NCI-H2107 (cell line): ENCODE results near the gene RGS7.
"Not testable (repeated sequence)": the region's sequence is repeated elsewhere in the genome, so short reads cannot be mapped to it uniquely, and the experiment has no call there.

Experiments used
- DNase-seq: peaks from one replicate; lab custom pipeline; 2025; lab: John Stamatoyannopoulos, UW

The RGS7 gene

DNA sequence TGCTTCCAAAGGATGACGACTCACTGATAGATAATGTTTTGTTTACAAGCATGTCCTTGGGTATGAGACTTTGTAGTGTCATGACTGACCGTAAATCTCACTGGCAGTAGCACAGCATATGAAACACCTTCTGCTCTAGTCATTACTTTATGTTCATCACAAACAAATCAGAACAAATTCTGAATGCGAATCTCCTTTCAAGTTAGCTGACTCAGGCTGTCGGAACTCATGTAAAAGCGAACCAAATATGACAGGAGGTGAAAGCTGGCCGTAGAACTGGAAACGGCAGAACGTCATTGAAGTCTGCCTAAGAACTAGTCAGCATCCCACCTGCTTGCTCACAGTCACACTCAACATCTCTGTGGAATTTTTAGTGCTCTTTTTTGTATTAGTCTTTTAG, 143.9 kb downstream of the RGS7 start:
- DNase-seq, result no peak

DNA sequence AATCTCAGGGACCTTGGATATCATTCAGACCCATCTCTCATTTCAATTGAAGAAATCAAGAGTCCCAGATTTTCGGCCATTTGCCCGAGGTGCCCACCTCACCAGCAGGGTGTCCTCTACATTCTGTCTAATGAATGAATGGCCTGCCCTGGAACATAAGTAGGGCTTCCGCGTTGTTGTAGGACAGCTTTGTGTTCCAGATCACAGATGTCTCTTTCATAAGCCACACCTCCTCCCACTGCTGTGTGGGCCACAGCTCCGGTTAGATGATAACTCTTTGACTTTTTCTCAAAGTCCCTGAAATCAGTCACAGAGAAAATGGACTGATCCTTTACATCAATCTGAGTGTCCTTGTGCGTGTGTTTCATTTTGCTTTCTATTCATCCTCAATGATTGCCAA, 144.4 kb downstream of the RGS7 start:
- DNase-seq, result no peak

DNA sequence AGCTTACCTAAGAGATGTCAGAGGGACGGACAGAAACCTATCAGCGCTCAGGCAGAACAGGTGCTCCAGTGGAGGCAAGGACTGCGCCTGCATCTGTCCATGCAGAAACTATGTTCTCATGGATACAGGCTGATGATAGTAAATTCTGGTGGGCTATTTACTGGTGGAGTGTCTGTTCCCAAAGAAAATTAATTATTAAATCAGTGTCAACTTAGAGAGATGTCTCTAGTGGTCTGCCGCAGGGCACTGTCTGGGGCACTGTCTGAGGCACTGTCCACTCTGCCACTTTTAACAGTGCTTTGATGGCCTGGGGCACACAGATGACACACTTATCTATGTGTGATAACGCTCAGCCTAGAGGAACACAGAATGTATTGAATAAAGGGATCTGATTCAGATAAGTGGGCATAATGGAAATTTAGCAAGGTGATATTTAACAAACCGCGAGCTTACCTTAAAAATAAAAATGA, 148.1 kb downstream of the RGS7 start:
- no peak for DNase-seq

DNA sequence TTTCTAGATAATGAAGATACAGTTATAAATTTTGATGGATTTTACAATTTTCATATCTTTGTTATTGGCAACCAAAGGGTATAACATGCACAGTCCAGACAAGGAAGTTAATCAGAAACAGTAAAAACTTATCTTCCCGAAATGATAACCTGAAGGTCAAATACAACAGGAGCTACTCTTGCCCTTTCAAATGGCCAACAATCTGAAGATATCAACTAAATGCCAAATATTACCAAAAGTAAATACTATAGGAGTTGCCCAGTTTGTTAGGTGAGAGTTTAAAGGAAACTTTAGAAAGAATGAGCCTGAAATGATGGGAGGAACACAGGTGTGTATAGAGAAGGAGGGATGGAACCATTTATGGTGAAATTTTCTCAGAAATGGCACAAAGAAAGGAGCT, 153.2 kb downstream of the RGS7 start:
- DNase-seq, result no peak

DNA sequence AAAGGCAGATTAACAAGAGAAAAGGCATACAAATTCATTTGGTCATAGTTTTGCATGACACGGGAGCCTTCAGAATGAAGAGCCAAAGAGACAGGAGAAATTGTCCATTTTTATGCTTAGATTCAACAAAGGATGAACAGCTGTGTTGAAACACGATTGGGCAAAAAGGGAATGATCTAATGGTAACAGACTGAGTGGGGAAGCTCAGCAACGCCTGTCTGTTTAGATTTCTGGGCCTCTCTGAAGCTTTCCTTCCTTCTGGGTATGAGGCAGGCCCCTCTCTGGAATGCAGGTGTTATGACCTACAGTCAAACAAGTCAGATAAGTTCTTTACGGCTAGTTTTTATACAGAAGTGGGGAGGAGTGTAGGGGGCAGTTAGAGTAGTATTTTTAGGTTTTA, 154.6 kb downstream of the RGS7 start:
- no peak for DNase-seq

DNA sequence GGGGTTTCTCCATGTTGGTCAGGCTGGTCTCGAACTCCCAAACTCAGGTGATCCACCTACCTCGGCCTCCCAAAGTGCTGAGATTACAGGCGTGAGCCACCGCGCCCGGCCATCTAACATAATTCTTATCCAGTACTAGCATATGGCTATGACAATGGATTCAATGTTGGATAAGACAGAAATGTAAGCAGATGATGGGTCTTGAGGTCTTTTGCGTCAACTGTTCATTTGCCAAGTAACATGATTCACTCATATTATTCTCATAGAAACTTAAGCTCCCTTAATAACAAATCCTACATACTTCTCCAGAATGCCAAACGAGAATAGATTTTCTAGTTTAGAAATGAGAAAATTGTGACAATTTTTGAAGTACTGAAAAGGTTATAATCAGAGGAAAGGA, 170.3 kb downstream of the RGS7 start:
- no peak for DNase-seq

DNA sequence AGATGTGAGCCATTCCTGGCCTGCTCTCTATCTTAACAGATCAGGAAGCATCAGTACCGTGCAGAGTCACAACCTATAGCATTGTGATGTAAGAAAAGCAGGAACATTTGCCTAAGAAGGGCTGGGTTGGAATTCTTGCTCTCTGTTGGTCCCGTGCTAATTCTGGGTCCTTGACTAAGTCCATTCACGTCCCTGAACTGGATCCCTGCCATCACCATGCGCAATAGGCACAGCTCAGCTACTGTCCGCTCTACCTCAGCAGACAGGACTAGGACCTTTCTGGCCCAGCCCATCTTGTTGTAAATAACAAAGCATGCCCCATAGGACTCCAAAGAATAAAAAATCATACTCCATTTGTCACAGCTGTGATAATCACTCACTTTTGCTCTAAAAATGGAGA, 175.0 kb downstream of the RGS7 start:
- no peak for DNase-seq

DNA sequence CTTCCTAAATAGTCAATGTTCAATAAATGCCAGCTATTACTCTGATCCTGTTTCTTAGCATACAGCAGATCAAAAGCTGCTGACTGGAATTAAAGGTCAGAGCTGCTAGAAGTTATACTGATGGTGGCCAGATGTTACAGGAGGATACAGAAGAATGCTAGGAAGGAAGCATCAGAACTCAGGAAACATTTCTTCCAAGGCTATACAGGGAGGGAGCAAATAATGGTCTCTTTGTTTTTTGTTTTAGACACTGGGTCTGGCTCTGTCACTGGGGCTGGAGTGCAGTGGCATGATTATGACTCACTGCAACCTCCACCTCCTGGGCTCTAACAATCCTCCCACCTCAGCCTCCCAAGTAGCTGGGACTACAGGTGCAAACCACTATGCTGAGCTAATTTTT, 175.5 kb downstream of the RGS7 start:
- no peak for DNase-seq

DNA sequence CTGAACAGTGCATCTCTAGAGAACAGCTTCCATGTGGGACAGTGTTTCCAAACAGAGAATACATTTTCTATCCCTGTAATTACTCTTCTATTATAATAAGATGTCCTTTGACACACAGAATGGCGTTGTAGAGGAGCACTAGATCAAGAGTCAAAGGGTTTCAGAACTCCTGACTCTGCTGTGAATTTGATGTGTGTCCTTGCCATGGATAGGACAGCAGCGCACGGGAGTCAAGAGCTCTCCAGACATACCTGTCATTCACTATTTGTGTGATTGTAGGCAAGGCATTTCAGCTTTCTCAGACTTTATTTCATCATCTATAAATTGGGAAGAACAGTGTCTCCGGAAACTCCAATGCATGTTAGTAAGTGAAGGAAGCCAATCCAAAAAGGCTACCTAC, 176.4 kb downstream of the RGS7 start:
- DNase-seq, result no peak

DNA sequence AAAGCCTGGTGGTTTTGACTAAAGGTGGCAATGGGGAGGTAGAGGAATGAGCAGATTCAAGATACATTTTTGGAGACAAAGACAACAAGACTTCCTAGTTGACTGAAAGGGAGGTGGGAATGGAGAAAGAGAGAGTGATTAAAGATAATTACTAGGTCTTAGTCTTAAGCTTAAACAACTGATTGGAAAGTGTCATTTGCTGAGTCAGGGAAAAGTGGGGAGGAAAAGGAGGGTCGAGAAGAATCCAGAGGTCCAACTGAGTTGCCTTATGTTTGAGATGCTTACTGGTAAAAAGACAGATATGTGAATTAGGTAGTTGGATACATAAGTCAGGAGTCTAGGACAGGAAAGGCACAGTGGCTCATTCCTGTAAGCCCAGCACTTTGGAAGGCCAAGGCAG, 179.3 kb downstream of the RGS7 start:
- DNase-seq, result no peak

DNA sequence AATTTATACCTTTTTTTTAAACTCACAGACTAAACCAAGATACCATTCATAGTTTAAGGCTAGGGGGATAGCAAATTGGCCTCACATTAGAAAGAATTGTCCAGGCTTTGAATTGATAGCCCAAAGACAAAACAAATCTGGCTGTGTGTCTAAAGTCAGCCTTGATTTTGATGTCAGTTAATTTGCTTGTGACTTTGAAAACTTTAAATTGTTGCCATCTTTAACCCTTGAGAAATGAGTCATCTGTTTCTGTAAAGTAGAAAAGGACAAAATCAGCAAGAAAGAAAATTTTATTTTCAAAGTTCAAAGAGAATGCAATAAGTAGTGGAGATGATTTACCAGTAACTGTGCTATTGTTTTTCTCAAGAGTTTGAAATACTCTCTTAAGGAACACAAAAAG, 184.5 kb downstream of the RGS7 start:
- no peak for DNase-seq

DNA sequence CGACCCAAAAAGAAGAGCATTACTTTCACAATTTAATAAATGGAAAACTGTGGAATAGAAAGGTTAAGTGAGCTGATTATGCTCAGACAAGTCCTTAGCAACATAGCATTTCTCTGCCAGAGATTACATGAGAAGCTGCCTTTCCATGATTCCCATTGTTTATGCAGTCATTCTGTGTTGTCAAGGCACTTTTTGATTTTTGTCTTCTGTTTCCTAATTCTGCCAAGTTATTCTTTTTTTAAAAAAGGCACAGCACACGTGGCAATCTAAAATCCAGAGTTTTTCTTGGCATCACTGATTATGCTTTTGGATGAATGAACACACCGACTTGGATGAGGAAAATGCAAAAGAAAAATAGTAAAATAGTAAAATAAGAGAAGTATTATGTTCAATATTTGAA, 185.0 kb downstream of the RGS7 start:
- DNase-seq, result no peak

DNA sequence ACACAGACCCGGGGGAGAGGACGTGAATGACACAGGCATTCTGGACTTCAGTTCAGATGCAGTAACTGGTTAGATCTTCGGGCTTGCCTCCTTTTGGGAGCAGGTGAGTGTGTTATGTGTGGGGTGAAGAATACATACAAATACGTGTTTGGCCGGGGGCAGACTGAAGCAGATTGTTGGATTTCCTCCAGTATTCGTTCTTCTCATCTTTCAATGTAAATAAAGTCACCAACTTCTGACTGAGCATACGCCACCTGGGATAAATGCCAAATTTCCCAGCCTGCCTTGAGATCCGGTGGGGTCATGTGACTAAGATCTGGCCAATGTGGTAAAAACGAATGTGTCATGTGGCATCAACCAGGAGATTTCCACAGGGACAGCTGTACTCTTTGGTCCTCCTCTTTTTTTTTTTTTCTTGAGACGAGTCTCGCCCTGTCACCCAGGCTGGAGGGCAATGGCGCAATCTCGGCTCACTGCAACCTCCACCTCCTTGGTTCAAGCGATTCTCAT, 189.8 kb downstream of the RGS7 start:
- DNase-seq, result peak; percentile 31

DNA sequence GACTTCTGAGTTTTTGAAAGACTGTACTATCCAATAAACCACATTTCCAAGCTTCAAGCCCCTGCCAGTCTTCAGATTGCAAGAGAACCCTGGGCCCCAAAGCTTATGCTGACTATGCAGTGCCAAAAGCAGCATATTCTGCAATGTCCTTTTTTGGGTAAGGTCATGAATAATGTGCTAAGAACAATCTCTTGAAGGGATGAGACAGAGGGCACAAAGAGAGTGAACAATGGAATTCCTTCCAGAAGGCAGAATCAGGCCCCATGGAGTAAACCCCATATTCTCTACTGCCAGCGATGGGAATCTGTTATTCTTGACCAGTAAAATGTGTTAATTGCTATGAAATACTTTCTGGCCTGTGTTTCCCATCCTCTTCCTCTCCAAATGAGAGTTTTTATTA, 190.4 kb downstream of the RGS7 start:
- DNase-seq, result no peak

DNA sequence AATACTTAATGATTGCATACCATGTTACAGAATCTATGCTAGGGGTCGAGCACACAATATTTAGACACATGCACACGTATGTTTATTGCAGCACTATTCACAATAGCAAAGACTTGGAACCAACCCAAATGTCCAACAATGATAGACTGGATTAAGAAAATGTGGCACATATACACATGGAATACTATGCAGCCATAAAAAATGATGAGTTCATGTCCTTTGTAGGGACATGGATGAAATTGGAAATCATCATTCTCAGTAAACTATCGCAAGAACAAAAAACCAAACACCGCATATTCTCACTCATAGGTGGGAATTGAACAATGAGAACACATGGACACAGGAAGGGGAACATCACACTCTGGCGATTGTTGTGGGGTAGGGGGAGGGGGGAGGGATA, 191.7 kb downstream of the RGS7 start:
- DNase-seq, result not testable (repeated sequence)

DNA sequence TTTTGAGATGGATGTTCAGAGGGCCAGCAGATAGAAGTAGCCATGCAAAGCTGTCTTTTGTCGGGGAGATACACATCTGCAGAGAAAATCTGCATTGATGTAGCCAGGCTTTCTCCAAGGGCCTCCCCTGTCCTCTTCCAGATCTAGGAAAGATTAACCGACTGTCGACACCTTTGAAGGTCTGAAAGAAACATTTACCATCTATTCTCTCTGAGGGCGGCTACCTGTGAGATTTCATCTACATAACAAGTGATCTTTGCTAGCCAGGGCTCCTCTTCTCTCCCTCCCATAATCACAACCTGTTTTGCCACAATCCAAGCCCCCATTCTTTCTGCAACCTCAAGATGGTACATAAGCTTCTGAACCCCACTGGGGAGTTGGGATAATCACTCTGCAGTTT, 193.6 kb downstream of the RGS7 start:
- DNase-seq, result no peak

DNA sequence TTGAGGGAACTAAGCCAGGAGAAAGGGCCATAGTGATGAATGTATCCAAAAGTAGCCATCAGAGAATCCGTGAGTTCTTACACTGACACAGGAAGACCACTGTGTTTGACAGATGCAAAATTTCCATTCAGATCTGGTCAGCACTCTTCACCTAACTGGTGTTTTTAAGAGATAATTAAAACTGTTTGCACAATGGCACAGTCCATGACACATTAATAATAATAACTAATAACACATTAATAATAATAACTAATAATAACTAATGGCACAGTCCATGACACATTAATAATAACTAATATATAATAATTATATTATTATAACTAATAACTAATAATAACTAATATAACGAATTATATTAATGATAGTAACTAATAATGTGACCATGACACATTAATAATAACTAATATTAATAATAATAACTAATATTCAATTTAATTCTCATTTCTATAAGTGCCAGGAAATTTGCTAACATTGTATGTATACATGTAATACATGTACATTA, 195.8 kb downstream of the RGS7 start:
- DNase-seq, result no peak

DNA sequence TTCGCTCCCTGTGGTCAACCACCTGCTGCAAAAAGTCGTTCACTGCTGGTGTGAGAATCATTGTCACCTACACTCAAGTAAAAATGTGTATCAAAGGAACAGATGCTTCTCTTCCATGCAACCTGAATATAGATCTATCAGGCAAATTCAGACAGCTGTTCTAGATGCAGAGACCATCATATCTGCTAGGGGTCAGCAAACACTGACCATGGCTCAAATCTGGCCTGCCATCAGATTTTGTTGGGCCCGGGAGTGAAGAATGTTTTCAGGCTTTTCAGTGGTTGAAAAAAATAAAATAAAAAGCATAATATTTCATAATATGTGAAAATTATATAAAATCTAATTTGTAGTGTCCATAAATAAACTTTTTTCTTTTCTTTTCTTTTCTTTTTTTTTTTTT, 199.6 kb downstream of the RGS7 start:
- no peak for DNase-seq

DNA sequence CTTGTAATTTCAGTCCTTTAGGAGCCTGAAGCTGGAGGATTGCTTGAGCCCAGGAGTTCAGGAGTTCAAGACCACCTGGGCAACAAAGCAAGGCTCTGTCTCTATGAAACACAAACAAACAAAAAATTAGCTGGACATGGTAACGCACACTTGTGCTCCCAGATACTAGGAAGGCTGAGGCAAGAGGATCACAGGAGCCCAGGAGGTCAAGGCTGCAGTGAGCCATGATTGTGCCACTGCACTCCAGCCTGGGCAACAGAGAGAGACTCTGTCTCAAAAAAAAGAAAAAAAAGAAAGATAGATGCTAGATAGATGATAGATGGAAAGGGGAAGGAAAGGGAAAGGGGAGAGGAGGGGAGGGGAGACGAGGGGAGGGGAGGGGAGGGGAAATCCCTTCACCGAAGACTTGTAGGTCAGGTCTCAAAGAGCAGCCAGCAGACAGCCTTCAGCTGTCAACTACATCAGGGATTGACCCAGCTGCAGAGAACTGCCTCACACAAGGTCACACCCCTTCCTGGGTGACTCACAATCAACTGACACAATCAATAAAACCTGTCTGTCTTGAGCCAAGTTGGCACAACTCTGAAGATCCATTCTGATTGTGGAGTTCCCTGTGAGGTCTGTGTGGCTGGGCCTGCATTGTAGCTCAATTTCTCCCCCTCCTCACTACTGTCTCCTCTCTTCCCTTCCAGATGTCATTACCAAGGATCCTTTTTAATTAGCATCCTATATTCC, 200.6 kb downstream of the RGS7 start:
- DNase-seq, result peak; percentile 1

DNA sequence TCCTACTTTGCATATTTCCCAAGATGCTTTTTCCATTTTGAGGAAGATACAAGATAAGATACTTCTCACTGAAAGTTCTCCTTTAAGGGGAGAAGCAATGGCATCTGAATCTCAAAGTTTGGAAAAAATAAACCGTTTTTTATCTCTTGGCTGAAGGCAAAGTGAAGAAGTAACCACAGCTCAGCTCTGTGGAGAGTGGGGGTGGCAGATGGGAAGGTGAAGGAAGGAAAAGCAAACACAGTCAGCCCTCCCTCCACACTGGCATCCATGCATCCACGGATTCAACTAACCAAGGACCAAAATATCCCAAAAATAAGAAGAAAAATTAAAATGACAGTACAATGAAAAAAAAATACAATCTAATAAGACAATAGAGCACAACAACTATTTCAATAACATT, 211.1 kb downstream of the RGS7 start:
- DNase-seq, result no peak

DNA sequence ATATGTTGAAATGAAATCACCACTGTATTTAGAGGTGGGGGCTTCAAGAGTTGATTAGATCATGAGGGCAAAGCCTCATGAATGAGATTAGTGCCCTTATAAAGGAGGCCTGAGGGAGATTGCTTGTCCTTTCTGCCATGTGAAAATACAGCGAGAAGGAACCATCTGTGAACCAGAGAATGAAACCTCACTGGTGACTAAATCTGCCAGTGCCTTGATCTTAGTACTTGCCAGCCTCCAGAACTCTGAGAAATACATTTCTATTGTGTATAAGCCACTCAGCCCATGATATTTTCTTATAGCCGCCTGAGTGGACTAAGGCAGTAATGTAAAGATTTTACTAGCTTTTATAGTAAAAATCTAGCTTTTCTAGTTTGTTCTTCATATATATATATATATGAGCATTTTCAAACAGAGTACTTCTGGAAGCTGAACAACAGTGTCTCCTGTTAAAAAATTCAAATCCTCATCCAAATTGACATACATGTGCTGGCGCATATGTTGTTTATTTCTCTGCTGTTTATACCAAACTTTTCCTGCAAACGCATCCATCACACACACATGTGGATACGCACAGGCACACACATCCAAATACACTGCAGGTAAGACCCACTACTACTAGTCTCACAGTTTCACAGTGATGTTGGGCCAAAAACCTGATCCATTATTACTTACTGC, 213.1 kb downstream of the RGS7 start:
- DNase-seq, result no peak

DNA sequence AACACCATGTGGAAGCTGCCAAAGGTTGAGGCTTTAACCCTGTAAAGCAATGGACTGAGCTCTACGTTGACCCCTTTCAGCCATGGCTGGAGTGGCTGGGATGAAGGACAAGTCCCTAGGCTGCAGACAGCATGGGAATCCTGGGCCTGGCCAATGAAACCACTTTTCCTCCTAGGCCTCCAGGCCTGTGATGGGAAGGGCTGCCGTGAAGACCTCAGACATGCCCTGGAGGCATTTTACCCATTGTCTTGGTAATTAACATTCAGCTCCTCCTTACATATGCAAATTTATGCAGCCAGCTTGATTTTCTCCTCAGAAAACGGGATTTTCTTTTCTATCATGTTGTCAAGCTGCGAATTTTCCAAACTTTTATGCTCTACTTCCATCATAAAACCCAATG, 214.5 kb downstream of the RGS7 start:
- DNase-seq, result no peak

DNA sequence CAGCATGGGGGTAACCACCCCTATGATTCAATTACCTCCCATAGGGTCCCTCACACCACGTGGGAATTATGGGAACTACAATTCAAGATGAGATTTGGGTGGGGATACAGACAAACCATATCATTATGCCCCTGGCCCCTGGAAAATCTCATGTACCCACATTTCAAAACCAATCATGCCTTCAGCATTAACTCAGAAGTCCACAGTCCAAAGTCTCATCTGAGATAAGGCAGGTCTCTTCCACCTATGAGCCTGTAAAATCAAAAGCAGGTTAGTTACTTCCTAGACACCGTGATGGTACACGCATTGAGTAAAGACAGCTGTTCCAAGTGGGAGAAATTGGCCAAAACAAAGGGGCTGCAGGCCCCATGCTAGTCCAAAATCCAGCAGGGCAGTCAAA, 215.4 kb downstream of the RGS7 start:
- not testable (repeated sequence) for DNase-seq

DNA sequence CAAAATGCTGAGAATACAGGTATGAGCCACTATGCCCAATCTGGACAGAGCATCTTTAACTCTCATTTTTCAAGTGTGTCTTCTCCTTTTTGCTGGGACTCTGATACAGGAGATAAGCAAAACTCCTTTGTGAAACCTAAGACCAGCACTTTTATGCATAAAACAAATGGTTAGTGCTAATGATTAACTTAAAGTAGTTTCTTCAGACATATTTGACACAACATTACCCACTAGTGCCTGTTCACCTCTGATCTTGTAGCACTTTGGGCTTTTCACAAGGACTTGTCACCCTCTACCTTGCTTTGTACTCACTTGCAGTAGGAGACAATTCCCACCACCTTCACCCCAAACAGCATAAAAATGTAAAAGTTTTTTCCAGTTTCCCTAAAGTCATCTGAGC, 216.3 kb downstream of the RGS7 start:
- no peak for DNase-seq
